ENCODE results near the gene PRR36.
A peak's percentile ranks its signal among the peaks of the same experiment; 100 is the strongest.

PRR36 gene

DNA sequence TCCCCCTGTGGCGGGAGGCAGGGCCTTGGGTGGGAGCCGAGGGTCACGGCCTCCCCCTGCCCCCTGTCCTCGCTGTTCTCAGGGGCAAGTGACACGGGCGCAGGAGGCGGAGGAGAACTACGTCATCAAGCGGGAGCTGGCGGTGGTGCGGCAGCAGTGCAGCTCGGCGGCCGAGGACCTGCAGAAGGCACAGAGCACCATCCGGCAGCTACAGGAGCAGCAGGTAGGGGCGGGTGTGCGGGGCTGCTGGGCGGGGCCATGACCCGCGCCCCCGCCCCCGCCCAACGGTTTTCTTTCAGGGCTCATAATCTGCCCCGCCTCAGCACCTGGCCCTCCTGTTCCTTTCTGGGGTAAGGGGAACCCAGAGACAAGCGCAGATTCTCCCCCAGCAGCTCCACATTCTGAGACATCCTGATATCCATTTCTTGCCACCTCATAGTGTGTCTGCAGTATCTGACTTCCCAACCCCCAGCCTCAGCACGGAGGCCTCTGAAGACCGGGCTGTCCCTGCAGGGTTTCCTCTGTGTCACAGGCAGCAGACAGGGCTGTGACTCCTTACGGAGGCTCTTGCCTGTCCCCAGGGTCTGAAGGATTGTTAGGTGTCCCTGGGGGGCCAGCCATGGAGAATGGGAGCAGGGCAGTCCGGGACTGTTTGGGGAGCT lies 15.9 kb downstream of the PRR36 start:
- no peak for DNase-seq

DNA sequence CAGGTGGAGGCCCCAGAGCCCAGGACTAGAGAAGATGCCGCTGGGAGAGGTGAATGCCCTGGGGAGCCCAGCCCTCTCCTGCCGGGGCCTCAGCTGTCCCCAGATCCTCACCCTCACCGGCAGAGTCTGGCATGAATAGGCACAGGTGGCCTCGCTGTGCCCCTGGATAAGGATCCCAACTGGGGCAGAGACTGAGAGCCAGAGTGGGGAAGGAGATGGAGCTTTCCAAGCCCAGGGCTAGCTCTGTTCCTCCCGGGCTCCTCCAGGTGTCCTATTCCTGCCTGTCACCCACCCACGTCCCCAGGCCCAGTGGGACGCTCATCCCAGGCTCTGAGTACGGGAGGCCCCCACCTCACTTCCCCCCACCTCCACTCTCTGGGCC lies 16.5 kb downstream of the PRR36 start:
- no peak for DNase-seq

DNA sequence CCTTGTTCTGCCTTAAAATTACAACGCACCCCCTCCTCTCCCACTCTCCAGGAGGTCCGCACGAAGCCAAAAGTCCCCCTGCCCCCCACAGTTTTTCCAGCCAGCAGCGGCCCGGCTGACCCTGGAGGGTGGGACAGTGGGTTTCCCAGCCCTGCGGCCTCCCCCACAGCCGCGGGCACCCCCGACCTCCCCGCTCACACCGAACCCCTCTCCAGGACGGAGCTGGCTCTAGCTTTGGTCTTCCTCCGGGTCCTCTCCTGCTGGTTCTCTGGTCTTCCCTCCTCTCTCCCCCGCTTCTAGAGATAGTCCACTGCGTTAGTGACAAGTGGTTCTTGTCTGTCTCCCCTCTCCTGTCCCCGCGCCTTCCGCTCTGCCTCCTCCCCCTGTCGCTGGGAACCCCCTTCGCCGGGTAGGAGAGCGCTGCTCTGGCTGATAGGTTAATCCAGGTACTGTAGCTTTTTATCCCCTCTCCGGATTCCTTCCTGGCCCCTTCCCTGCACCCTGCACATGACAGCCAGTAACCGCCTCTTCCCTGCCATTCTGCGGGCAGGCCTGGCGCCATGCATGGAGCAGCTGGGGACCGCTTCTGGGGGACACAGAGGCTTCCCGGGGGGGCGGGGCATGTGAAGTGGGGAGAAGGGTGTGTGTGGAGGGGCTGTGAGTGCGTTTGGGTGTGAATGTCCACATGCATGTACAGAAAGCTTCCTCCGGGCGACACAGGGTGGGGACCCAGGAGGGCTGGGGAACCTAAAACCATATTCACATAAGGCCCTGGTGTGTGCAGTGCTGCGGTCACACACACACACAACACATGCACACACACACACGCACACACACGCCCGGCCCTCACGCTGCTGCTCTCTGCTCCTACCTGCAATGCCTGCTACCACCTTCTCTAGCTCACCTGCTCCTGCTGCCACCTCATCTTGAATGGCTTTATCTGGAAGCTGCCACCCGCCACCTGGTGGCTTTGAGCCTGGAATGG lies 17.2 kb downstream of the PRR36 start:
- no peak for DNase-seq

DNA sequence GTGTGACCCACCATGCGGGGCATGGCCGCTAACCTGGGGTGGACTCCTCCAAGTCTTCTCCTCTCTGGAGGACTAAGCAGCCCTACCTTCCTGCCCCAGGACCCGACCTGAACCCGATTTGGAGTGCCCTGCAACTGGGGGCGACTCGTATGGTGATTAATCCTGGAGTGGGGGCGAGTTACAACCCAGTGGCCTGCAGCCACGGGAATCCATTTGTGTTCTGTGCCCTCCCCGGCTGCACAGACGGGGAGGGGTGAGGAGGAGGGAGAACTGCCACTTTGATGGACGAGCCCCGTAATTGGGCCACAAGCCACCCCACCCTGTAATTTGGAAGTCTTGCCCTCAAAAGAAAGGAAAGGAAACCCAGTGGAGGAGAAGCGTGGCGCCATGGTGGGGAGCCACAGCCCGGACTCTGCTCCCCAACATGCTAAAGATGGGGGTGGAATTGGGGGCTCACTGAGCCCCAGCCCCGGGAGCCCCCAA lies 18.0 kb downstream of the PRR36 start:
- no peak for DNase-seq

DNA sequence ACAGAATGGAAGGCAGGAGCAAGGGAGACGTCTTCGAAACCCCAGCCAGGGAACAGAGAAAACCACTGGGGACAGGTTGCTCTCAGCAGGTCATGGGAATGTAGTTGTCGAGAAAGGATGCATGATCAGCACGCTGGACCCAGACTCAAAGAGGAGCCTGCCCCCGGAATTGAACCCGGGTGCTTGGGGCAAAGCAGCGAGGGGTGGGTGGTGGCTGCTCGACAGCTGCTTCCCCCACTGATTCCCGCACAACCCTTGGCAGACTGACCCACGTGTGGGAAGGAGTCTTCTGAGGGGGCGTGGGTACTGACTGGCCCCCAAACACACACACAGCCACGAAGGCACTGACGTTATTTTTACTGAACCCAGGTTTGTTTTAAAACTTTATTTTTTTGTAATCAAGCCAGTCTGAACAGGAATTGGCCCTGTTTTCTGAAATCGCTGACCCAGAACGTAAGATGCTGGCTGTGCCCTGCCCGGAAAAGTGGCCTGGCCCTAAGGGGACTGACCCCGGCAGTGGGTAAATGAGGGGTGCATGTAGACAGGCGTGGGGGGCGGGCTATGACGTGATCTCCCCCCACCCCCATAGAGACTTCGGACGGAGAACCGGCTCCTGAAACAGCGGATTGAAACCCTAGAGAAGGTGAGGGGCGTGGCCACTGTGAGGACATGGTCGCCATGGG lies 18.6 kb downstream of the PRR36 start:
- DNase-seq, result no peak

DNA sequence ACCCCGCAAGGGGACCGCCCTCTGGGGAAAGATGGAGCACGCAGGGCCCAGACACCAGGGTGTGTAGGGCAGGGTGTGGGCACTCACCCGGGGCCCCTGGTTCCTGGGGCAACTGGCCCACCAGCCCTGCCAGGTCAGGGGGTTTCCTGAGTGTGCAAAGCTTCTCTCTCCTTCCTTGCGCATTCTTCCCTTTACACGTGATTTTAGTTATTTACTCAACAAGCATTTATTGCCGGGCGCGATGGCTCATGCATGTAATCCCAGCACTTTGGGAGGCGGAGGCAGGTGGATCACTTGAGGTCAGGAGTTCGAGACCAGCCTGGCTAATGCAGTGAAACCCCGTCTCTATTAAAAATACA lies 20.4 kb downstream of the PRR36 start:
- no peak for DNase-seq

DNA sequence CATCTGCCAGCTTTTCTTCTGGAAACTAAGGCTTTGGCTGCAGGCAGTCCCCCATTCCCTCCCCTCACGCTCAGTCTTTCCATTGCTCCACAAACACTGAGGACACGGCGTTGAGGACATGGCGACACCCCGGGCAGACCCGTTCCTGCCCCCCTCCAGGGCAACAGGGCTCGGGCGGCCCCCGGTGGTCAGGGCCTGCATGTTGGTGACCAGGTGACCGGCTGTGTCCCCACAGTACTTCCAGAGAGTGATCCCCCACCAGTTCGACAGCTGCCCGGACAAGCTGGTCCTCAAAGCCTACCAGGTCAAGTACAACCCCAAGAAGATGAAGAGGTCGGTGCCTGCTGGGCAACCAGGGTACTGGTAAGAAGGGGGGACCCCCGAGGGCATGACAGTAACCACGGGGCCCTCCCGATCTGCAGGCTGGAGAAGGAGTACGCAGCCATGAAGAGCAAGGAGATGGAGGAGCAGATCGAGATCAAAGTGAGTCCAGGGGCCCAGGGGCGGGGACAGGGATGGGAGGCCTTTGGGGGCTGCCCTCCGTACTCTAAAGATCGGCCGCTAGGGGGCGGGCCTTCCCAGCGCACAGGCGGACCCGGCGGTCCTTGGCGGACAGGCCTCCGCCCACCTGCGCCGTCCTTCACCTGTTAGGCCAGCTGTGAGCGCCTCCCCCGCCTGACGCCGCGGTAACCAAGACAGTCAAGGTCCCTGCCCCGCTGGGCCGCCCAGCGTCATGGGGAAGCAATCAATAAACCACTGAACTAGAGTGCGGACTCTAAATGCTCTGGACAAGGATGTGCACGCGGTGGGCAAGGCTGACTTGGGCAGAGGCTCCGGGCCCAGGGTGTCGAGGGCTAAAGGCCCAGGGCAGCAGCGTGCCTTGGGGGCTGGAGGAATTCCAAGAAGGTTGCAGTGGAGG lies 21.1 kb downstream of the PRR36 start:
- DNase-seq, result peak; percentile 71

DNA sequence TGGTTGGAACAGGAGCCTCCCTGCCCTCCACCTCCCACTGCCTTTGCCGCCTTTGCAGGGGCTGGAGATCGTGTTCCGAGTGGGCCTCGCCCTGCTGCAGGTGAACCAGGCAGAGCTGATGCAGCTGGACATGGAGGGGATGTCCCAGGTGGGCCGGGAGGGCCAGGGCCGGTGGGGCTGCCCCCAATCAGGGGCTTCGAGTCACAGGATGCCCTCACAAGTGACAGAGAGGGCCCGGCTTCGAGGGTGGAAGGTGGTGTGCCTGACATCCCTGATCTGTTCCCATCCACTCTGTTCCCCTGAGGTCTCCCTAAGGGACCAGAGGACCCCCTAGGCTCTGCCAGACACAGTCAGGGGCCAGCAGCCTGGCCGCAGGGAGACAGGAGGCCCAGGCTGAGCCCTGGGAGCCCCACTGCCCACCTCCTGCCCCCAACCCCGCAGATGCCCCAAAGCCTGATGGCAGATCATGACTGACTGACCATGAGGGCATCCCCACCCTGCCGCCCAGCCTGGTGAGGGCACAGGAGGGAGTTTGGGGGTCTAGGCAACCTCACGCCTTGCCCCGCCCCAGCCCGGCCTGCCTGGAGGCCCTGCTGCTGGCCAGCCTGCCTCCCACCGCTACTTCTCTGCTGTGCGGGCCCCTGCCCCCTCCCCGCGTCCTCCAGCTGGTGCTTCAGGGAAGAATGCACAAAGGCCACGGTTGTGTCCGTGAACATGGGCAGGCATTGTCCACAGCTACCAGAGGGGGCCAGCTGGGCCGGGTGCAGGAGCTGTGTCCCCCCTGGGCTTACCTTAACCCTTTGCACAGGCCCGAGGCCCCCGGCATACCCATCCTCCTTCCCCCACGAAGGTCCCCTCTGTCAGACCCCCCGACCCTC lies 22.3 kb downstream of the PRR36 start:
- no peak for DNase-seq

DNA sequence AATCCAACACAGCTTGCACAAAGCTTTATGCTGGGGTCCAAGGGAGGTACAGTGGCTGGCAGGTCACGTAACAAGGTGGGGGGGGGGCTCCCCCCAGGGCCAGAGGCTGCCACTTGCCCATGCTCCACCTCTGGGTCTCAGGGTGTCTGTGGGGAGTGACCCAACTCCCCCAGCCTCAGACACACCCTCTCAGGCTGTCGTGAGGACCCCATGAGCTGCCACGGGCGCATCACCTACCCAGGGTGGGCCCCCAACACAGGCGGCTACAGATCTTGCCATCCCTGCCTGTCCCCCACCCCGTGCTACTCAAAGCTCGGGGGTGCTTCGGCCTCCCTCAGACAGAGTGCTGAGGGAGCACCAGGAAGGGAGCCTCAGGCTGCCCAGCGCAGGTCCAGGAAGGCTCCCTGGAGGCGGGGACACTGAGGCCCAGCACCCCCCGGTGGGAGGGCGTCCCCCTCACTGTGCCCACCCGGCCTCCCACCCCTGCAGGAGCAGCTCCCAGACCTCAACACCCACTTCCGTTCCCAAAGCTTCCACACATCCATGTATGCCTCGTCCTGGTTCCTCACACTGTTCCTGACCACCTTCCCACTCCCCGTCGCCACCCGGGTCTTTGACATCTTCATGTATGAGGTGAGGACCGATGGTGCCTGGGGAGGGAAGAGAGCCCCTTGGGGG lies 23.1 kb downstream of the PRR36 start:
- no peak for DNase-seq

DNA sequence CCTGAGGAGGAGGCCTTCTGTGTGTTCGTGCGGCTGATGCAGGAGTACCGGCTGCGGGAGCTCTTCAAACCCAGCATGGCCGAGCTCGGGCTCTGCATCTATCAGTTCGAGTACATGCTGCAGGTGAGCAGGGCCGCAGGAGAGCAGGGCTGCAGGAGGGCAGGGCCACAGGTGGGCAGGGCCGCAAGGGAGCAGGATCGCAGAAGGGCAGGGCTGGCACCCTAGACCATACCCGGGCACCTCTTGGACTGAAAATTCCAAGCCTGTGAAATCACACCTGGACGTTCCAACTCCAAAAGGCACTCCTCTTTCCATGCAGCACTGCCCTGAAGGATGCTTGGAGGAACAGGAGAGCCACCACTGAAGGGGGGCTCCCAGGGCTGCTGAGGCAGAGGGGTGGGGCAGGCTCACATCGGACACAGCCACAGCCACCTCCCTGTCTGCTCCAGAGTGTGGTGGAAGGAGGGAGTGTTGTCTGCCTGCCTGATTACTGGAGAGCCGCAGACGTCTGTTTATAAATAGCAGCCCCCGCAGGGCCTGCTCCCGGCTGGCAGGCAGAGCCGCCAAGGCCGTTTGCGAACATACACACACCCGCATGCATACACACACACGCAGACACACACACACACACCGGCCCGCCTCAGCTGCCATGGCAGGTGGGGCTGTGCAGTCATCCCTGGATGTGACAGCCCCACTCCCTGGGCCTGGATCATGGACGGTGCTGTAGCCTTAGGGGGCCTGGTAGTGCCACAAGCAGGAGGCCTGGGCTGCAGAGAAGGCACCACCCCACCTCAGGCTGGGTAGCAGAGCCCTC lies 24.0 kb downstream of the PRR36 start:
- DNase-seq, result no peak

DNA sequence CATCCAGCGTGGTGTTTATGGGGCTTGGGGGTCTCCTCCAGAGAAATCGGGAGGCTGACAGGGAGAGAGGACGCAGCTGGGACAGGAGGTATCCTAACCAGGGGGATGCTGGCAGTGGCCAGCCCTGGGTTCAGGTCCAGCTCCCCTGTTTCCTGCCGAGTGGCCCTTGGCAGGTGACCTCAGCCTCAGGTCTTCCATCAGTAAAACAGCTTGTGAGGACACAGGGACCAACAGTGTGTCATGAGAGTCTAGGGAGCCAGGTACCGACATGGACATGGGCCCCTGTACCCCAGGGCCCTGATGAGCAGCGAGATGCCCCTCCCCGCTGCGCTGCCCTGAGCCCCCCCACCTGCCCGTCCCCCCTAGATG lies 24.6 kb downstream of the PRR36 start:
- DNase-seq, result no peak

DNA sequence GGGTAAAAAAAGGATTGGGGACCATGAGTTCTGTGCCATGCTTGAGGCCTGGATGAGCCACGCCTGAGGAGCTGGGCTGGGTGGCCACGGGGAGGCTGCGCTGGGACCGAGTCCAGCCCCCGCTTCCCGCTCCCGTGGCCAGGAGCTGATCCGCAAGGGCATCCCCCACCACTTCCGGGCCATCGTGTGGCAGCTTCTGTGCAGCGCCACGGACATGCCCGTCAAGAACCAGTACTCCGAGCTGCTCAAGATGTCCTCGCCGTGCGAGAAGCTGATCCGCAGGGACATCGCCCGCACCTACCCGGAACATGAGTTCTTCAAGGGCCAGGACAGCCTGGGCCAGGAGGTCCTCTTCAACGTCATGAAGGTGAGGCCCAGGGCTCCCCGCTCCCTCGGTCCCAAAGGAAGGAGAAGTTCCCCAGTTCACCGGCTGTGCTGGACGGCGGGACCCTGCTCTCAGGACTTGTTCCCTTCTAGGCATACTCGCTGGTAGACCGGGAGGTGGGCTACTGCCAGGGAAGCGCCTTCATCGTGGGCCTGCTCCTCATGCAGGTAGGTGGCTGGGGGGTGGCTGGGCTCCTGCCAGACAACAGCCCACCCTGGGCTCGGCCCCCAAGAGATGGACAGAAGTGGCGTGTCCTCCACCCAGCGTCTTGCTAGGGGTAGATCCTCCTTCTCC lies 25.3 kb downstream of the PRR36 start:
- DNase-seq, result no peak

DNA sequence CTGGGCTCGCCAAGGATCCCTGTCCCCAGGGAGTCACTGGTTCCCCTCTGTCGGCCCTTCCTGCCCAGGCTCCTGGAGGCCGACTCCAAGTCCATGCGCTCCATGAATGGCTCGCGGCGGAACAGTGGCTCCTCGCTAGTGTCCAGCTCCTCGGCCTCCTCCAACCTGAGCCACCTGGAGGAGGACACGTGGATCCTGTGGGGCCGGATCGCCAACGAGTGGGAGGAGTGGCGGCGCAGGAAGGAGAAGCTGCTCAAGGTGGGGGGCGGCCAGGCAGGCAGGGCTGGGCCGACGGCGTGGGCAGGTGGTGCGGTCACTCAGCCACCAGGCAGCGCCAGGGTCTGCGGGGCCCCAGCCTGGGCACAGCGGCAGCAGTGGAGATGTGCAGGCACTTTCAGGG lies 26.5 kb downstream of the PRR36 start:
- no peak for DNase-seq

DNA sequence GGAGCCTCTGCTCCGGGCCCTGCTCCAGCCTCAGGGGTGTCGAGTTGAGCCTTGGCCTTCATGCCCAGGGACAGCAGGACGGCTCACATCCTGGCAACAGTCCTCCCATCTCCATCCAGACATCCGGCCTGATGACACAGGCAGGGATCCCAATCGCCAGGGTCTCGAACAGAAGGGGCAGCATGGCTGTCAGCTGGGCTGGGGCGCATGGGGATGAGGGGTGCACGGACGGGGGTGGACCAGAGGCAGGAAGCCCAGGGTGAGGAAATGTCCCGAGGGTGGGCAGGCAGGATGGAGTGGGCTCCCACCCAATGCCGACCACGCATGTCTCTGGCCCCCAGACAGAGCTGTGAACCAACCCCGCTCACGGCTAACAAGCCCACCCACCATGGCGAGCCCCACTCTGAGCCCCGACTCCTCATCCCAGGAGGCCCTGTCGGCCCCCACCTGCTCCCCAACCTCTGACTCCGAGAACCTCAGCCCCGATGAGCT lies 28.0 kb downstream of the PRR36 start:
- DNase-seq, result no peak

DNA sequence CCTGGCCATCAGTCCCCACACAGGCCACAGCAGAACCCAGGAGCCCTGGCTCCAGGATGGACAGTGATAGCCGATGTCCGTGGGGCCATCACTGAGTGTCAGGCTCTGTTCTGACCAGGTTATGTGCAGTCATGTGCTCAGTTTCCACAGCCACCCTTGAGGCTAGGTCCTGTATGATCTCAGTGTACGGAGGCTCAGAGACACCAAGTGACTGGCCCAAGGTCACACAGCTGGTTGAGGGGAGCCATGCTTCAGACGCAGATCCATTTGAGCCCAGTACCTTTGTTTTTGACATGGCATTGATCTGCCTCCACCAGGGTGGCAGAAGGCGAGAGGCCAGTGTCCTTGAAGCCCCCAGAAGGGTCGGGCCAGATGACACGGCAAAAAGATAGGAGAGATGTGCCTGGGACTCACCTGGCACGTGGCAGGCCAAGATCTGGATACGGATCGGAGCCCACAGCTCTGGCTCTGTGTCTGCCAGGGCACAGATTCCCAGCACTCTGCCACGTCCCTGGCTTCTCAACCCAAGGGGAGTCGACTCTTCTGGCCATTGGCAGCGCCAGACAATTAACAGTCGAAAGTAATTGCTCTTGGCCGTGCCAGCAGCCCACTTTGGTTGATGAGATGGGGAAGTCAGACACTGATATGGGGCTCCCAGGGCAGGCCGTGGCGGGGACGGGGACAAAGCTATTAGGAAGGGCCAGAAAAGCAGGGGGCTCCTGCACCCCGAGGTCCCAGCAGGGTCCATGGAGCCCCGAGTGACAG lies 28.6 kb downstream of the PRR36 start:
- no peak for DNase-seq

DNA sequence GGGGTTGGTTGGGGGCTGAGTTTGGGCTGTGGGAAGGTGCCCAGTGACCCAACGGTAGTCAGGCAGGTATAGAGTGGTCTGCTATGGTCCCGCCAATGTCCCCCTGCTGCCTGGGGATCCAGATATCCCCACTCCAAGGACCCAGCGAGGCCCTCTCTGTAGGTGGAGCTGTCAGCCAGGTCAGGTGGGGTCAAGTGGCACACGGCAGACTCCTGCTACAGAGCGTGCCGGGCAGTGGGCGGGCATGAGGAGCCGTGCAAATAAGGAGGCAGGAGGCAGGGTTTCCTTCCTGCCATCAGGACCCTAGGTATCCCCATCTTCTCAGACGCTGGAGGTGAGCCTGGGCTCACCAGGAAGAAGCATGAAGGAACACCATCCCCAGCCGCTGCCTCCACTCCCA lies 29.2 kb downstream of the PRR36 start:
- no peak for DNase-seq

DNA sequence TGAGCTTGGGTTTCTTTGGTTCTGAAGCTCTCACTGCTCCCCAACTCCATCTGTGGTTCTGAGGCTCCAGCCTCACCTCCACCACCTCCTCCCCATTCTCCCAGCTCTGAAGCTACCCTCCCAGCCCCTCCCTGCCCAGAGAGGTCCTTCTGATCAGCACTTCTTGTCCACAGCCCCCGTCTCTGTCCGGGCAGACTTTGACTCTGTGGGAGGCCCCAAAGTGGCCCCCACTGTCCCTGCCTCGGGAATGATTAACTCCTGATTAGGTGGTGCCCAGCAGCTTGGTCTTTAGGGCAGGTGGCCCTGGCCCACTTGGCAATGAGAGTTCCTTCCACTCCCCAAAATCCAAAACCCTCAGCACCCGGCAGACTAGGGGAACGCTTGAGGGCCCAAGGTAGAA lies 29.8 kb downstream of the PRR36 start:
- DNase-seq, result no peak

DNA sequence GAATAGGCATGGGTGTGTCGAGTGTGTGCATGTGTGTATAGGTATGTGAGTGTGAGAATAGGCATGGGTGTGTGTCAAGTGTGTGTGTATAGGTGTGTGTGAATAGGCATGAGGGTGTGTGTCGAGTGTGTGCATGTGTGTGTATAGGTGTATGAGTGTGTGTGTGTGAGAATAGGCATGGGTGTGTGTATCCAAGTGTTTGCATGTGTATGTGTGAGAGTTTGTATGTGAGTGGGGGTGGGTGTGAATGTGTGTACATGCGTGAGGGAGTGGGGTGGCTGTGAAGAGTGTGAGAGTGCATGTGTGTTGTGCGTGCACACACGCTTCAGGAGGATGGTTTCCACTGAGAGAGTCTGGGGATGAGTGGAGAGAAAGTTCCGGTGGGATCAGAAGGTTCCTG lies 30.7 kb downstream of the PRR36 start:
- DNase-seq, result no peak
